Natural killer cell (primary cell): ENCODE results near the gene LHX6. TPM values are rescaled to one million over a fixed set of nuclear protein-coding genes. Genes with fewer than 3 reads are reported as not detected.

ENCODE experiments used
- ATAC-seq, 3 donors: fragments of 150-1000 bp in 2 of 3; fragments of 200-7000 bp in 1 of 3; cut with Tn5 transposase; 1 replicate in 1 of 3; 2 replicates in 2 of 3; pipeline ENCODE4 v1.10.0; 2021; ENCODE audit warnings: mild to moderate bottlenecking in 2 of 3, moderate library complexity in 2 of 3
- DNase-seq, 2 donors: peaks; one replicate each; pipeline versions ENCODE4 v3.0.0 to v3.0.0-alpha.2; 2013 to 2021; ENCODE audit warnings: mixed read lengths in 1 of 2
- H3K27ac ChIP-seq: one replicate; pipeline ENCODE4 v1.5.1; 2013; ENCODE audit warnings: mild to moderate bottlenecking, low read length
- H3K27me3 ChIP-seq: one replicate; pipeline ENCODE4 v1.6.1; 2013; ENCODE audit warnings: low read length; ENCODE audit not compliant: control insufficient read depth, insufficient read depth
- H3K36me3 ChIP-seq: one replicate; pipeline ENCODE4 v1.6.1; 2013; ENCODE audit warnings: low read length; ENCODE audit not compliant: control insufficient read depth, insufficient read depth
- H3K4me1 ChIP-seq: one replicate; pipeline ENCODE4 v1.6.1; 2013; ENCODE audit warnings: low read length; ENCODE audit not compliant: control insufficient read depth, insufficient read depth
- H3K4me3 ChIP-seq: one replicate; pipeline ENCODE4 v1.5.1; 2013; ENCODE audit warnings: low read length
- H3K9me3 ChIP-seq: one replicate; pipeline ENCODE4 v1.6.1; 2013; ENCODE audit warnings: low read length; ENCODE audit not compliant: control insufficient read depth, insufficient read depth
- H3K27ac Mint-ChIP-seq, 2 donors: one replicate each; pipeline ENCODE4 v1.8.0; 2022; ENCODE audit warnings: mild to moderate bottlenecking in 2 of 2, mixed read lengths in 2 of 2, moderate library complexity in 1 of 2
- H3K27me3 Mint-ChIP-seq, 2 donors: one replicate each; pipeline ENCODE4 v1.8.0; 2022; ENCODE audit warnings: low read depth in 2 of 2, mixed read lengths in 2 of 2
- H3K36me3 Mint-ChIP-seq: one replicate; pipeline ENCODE4 v1.8.0; 2022; ENCODE audit warnings: mixed read lengths
- H3K4me1 Mint-ChIP-seq, 2 donors: one replicate each; pipeline ENCODE4 v1.8.0; 2022; ENCODE audit warnings: mixed read lengths in 2 of 2
- H3K4me3 Mint-ChIP-seq: one replicate; pipeline ENCODE4 v1.8.0; 2022; ENCODE audit warnings: mild to moderate bottlenecking, moderate library complexity, mixed read lengths
- H3K9me3 Mint-ChIP-seq, 2 donors: one replicate each; pipeline ENCODE4 v1.8.0; 2022; ENCODE audit warnings: mixed read lengths in 2 of 2
- WGBS: methylation state at CpG from one replicate; pipeline ENCODE4 v1.1.7; 2013; ENCODE audit warnings: missing lambda C conversion rate; ENCODE audit not compliant: insufficient coverage; 5-methylcytosine and 5-hydroxymethylcytosine counted together
- intact Hi-C: fragments of 100-400 bp; cut with micrococcal nuclease; formaldehyde crosslinking; loops from one replicate; pipeline ENCODE4 v1.14.2; 2022
- total RNA-seq, 4 donors: library from RNA; stranded (reverse); fragments of 120-200 nt in 1 of 4; gene quantifications; one replicate each; pipeline versions ENCODE4 v1.2.3 to v1.2.4, GENCODE V29; 2013 to 2022
- TF ChIP-seq, protein P1 (sequence below): fragments of 200-600 bp; IDR thresholded peaks from one replicate; pipeline ENCODE4 v1.8.0; 2022; ENCODE audit warnings: antibody characterized with exemption

LHX6 gene
- total RNA-seq, 3 donors from 2014 or later (not counting 1 experiment from before 2014, with no cell fraction given), result not detected

DNA sequence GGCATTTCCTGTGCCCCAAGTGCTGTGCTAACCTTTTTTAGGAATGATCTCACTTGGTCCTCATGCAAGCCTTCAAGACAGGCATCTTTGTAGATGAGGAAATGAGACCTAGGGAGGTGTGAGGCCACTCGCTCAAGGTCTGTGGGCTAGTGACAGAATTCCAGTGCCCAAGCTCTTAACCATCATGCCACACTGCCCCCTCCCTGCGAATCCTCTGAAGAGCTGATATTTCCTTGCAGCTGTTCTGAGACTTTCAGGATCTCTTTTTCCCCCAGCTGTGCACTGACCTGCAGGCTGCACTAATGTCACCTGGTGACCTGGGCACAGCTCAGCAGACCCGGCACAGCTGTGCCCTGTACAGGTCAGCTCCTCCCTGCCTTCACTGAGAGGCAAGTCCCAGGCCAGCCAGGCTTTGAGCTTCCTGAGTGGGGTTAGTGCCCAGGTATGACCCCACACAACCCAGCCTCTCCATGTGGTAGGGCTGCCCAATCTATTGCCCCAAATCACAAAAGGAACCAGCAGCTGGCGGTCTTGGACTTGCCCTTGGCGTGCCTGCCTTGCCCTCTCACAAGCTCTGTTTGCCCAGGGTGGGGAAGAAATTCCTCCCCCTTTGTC, 36.4 kb downstream of the LHX6 start:
- DNase-seq, result no peak
- Mint-ChIP-seq H3K4me3 (no peak overlapping the region), H3K27ac (no peak overlapping the region), H3K36me3 (no peaks in the 10 kb centered on the region), H3K9me3 (no peaks in the 10 kb centered on the region), H3K27me3 (peaks cover 5 to 6% of the 10 kb centered on the region in 2 donors), H3K4me1 (no peaks in the 10 kb centered on the region)
- no peak overlapping the region for H3K27ac ChIP-seq
- no peaks in the 10 kb centered on the region for H3K36me3 ChIP-seq
- intact Hi-C loops, result no loop called here
- no peak overlapping the region for H3K4me3 ChIP-seq
- no peaks in the 10 kb centered on the region for H3K9me3 ChIP-seq
- WGBS, result 87% methylated on average over 5 of the region's 5 CpGs
- TF ChIP-seq, protein P1, sequence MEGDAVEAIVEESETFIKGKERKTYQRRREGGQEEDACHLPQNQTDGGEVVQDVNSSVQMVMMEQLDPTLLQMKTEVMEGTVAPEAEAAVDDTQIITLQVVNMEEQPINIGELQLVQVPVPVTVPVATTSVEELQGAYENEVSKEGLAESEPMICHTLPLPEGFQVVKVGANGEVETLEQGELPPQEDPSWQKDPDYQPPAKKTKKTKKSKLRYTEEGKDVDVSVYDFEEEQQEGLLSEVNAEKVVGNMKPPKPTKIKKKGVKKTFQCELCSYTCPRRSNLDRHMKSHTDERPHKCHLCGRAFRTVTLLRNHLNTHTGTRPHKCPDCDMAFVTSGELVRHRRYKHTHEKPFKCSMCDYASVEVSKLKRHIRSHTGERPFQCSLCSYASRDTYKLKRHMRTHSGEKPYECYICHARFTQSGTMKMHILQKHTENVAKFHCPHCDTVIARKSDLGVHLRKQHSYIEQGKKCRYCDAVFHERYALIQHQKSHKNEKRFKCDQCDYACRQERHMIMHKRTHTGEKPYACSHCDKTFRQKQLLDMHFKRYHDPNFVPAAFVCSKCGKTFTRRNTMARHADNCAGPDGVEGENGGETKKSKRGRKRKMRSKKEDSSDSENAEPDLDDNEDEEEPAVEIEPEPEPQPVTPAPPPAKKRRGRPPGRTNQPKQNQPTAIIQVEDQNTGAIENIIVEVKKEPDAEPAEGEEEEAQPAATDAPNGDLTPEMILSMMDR, result no peak
- H3K27me3 ChIP-seq, result no peaks in the 10 kb centered on the region
- no peaks in the 10 kb centered on the region for H3K4me1 ChIP-seq
- ATAC-seq, result no peak

DNA sequence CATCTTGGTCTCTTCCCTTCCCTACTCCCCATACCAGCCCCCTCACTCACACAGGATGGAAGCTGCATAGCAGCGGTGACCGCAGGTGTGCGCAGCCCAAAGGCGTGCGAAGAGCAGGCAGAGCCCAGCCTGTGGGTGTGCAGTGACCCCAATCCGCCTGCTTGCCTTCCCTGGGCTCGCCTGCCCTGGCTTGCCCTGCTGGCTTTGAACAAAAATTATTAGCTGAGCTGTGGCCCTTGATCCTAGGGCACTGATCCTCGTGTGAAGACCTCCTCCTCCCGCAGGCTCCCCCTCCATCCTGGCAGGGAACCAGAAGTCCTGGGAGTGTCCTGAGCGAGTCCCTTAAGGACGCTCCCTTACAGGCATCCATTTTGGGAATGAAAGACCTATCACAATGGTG, 37.2 kb downstream of the LHX6 start:
- TF ChIP-seq, protein P1, result no peak
- H3K27me3 Mint-ChIP-seq, result no peaks in the 10 kb centered on the region
- intact Hi-C loops, result no loop called here
- Histone ChIP-seq H3K27ac (no peak overlapping the region), H3K36me3 (no peaks in the 10 kb centered on the region), H3K4me1 (no peaks in the 10 kb centered on the region), H3K27me3 (no peaks in the 10 kb centered on the region), H3K4me3 (no peak overlapping the region), H3K9me3 (no peaks in the 10 kb centered on the region)
- H3K4me1 Mint-ChIP-seq, result no peaks in the 10 kb centered on the region
- no peak for ATAC-seq
- H3K36me3 Mint-ChIP-seq, result no peaks in the 10 kb centered on the region
- H3K9me3 Mint-ChIP-seq, result no peaks in the 10 kb centered on the region
- no peak for DNase-seq
- no peak overlapping the region for H3K4me3 Mint-ChIP-seq
- WGBS, result 90% methylated on average over 11 of the region's 11 CpGs
- H3K27ac Mint-ChIP-seq, result no peak overlapping the region

DNA sequence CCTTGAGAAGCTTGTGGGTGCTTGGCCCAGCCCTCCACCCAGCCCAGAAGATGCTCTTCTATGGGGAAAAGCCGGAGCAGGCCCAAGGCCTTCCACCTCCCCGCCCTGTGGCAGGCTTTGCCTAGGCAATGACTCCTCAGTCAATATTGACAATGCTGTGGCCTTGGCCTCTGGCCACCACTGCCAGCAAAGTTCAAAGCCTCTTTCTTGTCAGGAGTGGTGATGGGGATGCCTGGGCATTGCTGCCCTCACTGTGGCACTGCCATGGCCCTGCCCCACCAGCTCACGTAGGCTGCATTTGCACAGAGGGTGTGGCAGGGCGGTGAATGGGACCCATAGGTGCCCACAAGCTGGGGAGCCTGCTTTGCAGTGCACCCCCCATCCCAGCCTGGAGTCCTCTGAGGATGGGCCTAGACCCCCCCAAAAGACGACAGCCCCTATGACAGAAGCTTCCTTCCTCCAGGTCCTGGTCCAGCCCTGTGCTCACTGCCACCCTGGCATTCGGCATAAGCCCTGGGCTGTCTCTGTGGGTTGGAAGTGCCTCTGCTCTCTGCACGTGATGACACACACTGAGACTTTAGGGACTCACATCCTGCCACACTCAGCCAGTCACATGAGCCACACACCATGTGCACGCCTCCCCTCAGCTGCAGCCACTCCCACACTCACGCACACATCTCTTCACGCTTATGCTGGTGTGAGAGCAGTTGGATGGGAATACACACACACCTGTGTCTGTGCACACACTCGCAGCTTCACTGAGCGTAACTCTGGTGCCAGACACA, 38.0 kb downstream of the LHX6 start:
- no peak overlapping the region for H3K4me3 Mint-ChIP-seq
- no peak overlapping the region for H3K27ac Mint-ChIP-seq
- Histone ChIP-seq H3K4me1 (no peaks in the 10 kb centered on the region), H3K27ac (no peak overlapping the region), H3K36me3 (no peaks in the 10 kb centered on the region), H3K27me3 (no peaks in the 10 kb centered on the region), H3K9me3 (no peaks in the 10 kb centered on the region), H3K4me3 (no peak overlapping the region)
- intact Hi-C loops, result no loop called here
- TF ChIP-seq, protein P1, result no peak
- H3K36me3 Mint-ChIP-seq, result no peaks in the 10 kb centered on the region
- H3K4me1 Mint-ChIP-seq, result no peaks in the 10 kb centered on the region
- no peaks in the 10 kb centered on the region for H3K27me3 Mint-ChIP-seq
- no peak for DNase-seq
- no peaks in the 10 kb centered on the region for H3K9me3 Mint-ChIP-seq
- peak in 1 of 3 donors; percentile 15 for ATAC-seq
- WGBS, result 77% methylated on average over 12 of the region's 12 CpGs
